Fibroblast of lung (primary cell): Measurements from ENCODE around the gene CERS6. TPM values are rescaled to one million over a fixed set of nuclear protein-coding genes. Genes with fewer than 3 reads are reported as not detected.

Source experiments
- DNase-seq, 2 donors: peaks; one replicate each; pipeline versions ENCODE4 v3.0.0 to v3.0.0-alpha.2; 2010; ENCODE audit warnings: low read depth in 2 of 2
- H2AFZ ChIP-seq: 2 replicates; pipeline ENCODE4 v1.5.1; 2012; ENCODE audit warnings: low read length, control low read depth, inconsistent platforms
- H3K27ac ChIP-seq: 2 replicates; pipeline ENCODE4 v1.5.1; 2011; ENCODE audit warnings: low read length, control low read depth; ENCODE audit not compliant: insufficient read depth
- H3K27me3 ChIP-seq: 2 replicates; pipeline ENCODE4 v1.5.1; 2011; ENCODE audit warnings: mild to moderate bottlenecking, low read length; ENCODE audit not compliant: control insufficient read depth, insufficient read depth
- H3K36me3 ChIP-seq: 2 replicates; pipeline ENCODE4 v1.5.1; 2011; ENCODE audit warnings: low read length; ENCODE audit not compliant: control insufficient read depth, insufficient read depth
- H3K4me1 ChIP-seq: 2 replicates; pipeline ENCODE4 v1.5.1; 2011; ENCODE audit warnings: low read length; ENCODE audit not compliant: control insufficient read depth, insufficient read depth; ENCODE audit errors: extremely low read depth
- H3K4me2 ChIP-seq: 2 replicates; pipeline ENCODE4 v1.5.1; 2011; ENCODE audit warnings: low read length, control low read depth; ENCODE audit not compliant: insufficient read depth; ENCODE audit errors: extremely low read depth
- H3K4me3 ChIP-seq, 4 experiments: fragments of 200-600 bp in 1 of 4; sonication (generic) in 1 of 4; replicated peaks in 1 of 4; 2 replicates each; pipeline ENCODE4 v1.5.1; 2011 to 2016; ENCODE audit warnings: low read length in 4 of 4, low read depth in 3 of 4, mild to moderate bottlenecking in 3 of 4, control low read depth in 2 of 4, inconsistent platforms in 1 of 4, mixed read lengths in 1 of 4; ENCODE audit not compliant: insufficient read depth in 1 of 4; ENCODE audit errors: control extremely low read depth in 1 of 4
- H3K79me2 ChIP-seq: 2 replicates; pipeline ENCODE4 v1.5.1; 2012; ENCODE audit warnings: mild to moderate bottlenecking, low read length, inconsistent platforms; ENCODE audit not compliant: control insufficient read depth, insufficient read depth
- H3K9ac ChIP-seq: 2 replicates; pipeline ENCODE4 v1.5.1; 2011; ENCODE audit warnings: mild to moderate bottlenecking, low read length, control low read depth; ENCODE audit not compliant: insufficient read depth
- H3K9me3 ChIP-seq: 2 replicates; pipeline ENCODE4 v1.5.1; 2012; ENCODE audit warnings: low read depth, low read length; ENCODE audit not compliant: control insufficient read depth, insufficient read depth
- H4K20me1 ChIP-seq: 2 replicates; pipeline ENCODE4 v1.5.1; 2011; ENCODE audit warnings: low read length; ENCODE audit not compliant: control insufficient read depth, insufficient read depth; ENCODE audit errors: extremely low read depth
- EZH2 ChIP-seq: IDR thresholded peaks from 2 replicates; pipeline ENCODE4 v1.5.1; 2012; ENCODE audit warnings: low read length, control low read depth, mild to moderate bottlenecking; ENCODE audit errors: missing control alignments
- polyA plus RNA-seq, 2 donors: library from polyadenylated mRNA; depleted of rRNA in 1 of 2; stranded (reverse) in 1 of 2; unstranded in 1 of 2; fragments of >200 nt; gene quantifications; 2 replicates each; pipeline ENCODE4 v1.2.1, GENCODE V29; 2011 to 2012; ENCODE audit warnings: missing spikeins in 1 of 2
- total RNA-seq: library from RNA; depleted of rRNA; stranded (reverse); fragments of >200 nt; gene quantifications from 2 replicates; pipeline ENCODE4 v1.2.1, GENCODE V29; 2014
- TF ChIP-seq, protein P1 (sequence below), 2 donors: IDR thresholded peaks in 1 of 2; conservative IDR thresholded peaks in 1 of 2; 1 replicate in 1 of 2; 2 replicates in 1 of 2; pipeline ENCODE4 v1.5.1; 2011 to 2012; ENCODE audit warnings: low read length in 2 of 2, control low read depth in 1 of 2, inconsistent platforms in 1 of 2, low read depth in 1 of 2, mild to moderate bottlenecking in 1 of 2

CERS6 gene
- total and polyA plus RNA-seq, 2 donors (not counting 1 experiment from before 2014, with no cell fraction given), result 7.2 to 16.5 TPM

GRCh38 chr2:168717790-168718502, 261.9 kb downstream of the CERS6 start:
- Histone ChIP-seq H3K27me3 (no peaks in the 10 kb centered on the region), H3K79me2 (no peaks in the 10 kb centered on the region), H4K20me1 (no peaks in the 10 kb centered on the region), H3K36me3 (no peaks in the 10 kb centered on the region), H3K9me3 (no peaks in the 10 kb centered on the region), H3K4me3 (no peak overlapping the region), H3K27ac (no peak overlapping the region), H3K9ac (no peak overlapping the region), H3K4me2 (no peak overlapping the region), H3K4me1 (no peaks in the 10 kb centered on the region), H2AFZ (no peak overlapping the region)
- TF ChIP-seq EZH2, result no peak
- TF ChIP-seq, protein P1, sequence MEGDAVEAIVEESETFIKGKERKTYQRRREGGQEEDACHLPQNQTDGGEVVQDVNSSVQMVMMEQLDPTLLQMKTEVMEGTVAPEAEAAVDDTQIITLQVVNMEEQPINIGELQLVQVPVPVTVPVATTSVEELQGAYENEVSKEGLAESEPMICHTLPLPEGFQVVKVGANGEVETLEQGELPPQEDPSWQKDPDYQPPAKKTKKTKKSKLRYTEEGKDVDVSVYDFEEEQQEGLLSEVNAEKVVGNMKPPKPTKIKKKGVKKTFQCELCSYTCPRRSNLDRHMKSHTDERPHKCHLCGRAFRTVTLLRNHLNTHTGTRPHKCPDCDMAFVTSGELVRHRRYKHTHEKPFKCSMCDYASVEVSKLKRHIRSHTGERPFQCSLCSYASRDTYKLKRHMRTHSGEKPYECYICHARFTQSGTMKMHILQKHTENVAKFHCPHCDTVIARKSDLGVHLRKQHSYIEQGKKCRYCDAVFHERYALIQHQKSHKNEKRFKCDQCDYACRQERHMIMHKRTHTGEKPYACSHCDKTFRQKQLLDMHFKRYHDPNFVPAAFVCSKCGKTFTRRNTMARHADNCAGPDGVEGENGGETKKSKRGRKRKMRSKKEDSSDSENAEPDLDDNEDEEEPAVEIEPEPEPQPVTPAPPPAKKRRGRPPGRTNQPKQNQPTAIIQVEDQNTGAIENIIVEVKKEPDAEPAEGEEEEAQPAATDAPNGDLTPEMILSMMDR (conservative IDR thresholded peaks at IDR 0.05 in 1 of 2, IDR thresholded peaks at IDR 0.05 in 1 of 2; ENCODE audit: low read depth in 1 of 2, low read length in 2 of 2), result no peak
- peak in 1 of 2 donors; percentile 64 for DNase-seq

GRCh38 chr2:168718622-168719021, 262.6 kb downstream of the CERS6 start:
- Histone ChIP-seq H3K9me3 (no peaks in the 10 kb centered on the region), H3K36me3 (no peaks in the 10 kb centered on the region), H3K4me1 (no peaks in the 10 kb centered on the region), H3K4me3 (no peak overlapping the region), H3K27ac (no peak overlapping the region), H3K79me2 (no peaks in the 10 kb centered on the region), H3K27me3 (no peaks in the 10 kb centered on the region), H3K9ac (no peak overlapping the region), H3K4me2 (no peak overlapping the region), H4K20me1 (no peaks in the 10 kb centered on the region), H2AFZ (no peak overlapping the region)
- no peak for DNase-seq
- TF ChIP-seq, protein P1 (conservative IDR thresholded peaks at IDR 0.05 in 1 of 2, IDR thresholded peaks at IDR 0.05 in 1 of 2; ENCODE audit: low read depth in 1 of 2, low read length in 2 of 2), result no peak
- TF ChIP-seq EZH2, result no peak

GRCh38 chr2:168719446-168719845, 263.4 kb downstream of the CERS6 start:
- H2AFZ ChIP-seq, result no peak overlapping the region
- no peak for TF ChIP-seq EZH2
- TF ChIP-seq, protein P1 (conservative IDR thresholded peaks at IDR 0.05 in 1 of 2, IDR thresholded peaks at IDR 0.05 in 1 of 2; ENCODE audit: low read depth in 1 of 2, low read length in 2 of 2), result no peak
- no peaks in the 10 kb centered on the region for H3K9me3 ChIP-seq
- H3K4me3 ChIP-seq, result no peak overlapping the region
- no peak overlapping the region for H3K27ac ChIP-seq
- no peaks in the 10 kb centered on the region for H3K36me3 ChIP-seq
- H3K27me3 ChIP-seq, result no peaks in the 10 kb centered on the region
- H3K4me2 ChIP-seq, result no peak overlapping the region
- H4K20me1 ChIP-seq, result no peaks in the 10 kb centered on the region
- no peaks in the 10 kb centered on the region for H3K4me1 ChIP-seq
- no peaks in the 10 kb centered on the region for H3K79me2 ChIP-seq
- no peak for DNase-seq
- no peak overlapping the region for H3K9ac ChIP-seq
